ENCODE measurements around the gene EFR3B. TPM values are rescaled to one million over a fixed set of nuclear protein-coding genes. Genes with fewer than 3 reads are reported as not detected.

Gene EFR3B
- polyA plus RNA-seq, 3 donors = not detected

DNA sequence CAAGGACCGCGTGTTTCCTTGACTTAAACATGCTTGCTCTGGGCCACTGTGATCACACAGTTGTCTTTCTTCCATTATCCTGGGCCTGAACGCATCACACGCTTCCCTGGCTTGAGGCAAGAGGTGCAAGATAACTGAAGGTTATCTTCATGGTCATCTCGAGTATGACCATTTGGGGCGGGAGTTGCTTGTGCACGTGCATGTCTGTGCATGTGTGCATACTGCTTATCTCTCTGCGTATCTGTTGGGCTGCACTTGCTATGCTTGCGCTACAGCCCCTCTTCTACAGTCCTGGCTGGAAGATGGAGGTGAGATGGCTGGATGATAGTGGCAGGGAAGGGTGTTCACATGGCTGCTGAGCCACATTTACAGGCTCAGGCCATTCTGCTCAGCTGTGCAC is 27.2 kb upstream of the EFR3B start:
- intact Hi-C loops (cut with micrococcal nuclease) = no loop called here
- H3K9ac ChIP-seq (ENCODE audit: insufficient read depth, low read length, poor library complexity, severe bottlenecking) = no peak overlapping the region
- peaks cover 1 to 4% (median 2%) of the 10 kb centered on the region in 3 donors for H3K27me3 Mint-ChIP-seq (ENCODE audit: low read depth in 3 of 3)
- no peak overlapping the region for H3K4me3 ChIP-seq (replicated peaks in 1 of 3; ENCODE audit: low read depth in 2 of 3, low read length in 3 of 3)
- DNase-seq = no peak
- no peaks in the 10 kb centered on the region for H3K4me1 ChIP-seq (ENCODE audit: control insufficient read depth in 1 of 2, insufficient read depth in 2 of 2, low read length in 2 of 2)
- no peaks in the 10 kb centered on the region for H3K9me3 ChIP-seq (replicated peaks in 1 of 2; ENCODE audit: control insufficient read depth in 1 of 2, insufficient read depth in 1 of 2, low read length in 2 of 2)
- H3K4me1 Mint-ChIP-seq = peaks cover 7% of the 10 kb centered on the region
- H3K36me3 Mint-ChIP-seq = no peaks in the 10 kb centered on the region
- no peak overlapping the region for H3K4me3 Mint-ChIP-seq
- no peaks in the 10 kb centered on the region for H3K27me3 ChIP-seq (ENCODE audit: control insufficient read depth in 2 of 2, insufficient read depth in 2 of 2, low read length in 2 of 2)
- no peak overlapping the region for H3K4me2 ChIP-seq (replicated peaks; ENCODE audit: extremely low read depth, low read length, poor library complexity, severe bottlenecking)
- TF ChIP-seq, protein P1, sequence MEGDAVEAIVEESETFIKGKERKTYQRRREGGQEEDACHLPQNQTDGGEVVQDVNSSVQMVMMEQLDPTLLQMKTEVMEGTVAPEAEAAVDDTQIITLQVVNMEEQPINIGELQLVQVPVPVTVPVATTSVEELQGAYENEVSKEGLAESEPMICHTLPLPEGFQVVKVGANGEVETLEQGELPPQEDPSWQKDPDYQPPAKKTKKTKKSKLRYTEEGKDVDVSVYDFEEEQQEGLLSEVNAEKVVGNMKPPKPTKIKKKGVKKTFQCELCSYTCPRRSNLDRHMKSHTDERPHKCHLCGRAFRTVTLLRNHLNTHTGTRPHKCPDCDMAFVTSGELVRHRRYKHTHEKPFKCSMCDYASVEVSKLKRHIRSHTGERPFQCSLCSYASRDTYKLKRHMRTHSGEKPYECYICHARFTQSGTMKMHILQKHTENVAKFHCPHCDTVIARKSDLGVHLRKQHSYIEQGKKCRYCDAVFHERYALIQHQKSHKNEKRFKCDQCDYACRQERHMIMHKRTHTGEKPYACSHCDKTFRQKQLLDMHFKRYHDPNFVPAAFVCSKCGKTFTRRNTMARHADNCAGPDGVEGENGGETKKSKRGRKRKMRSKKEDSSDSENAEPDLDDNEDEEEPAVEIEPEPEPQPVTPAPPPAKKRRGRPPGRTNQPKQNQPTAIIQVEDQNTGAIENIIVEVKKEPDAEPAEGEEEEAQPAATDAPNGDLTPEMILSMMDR (IDR thresholded peaks at IDR 0.05) = no peak
- H3K27ac ChIP-seq (ENCODE audit: low read depth in 1 of 2, low read length in 2 of 2) = no peak overlapping the region
- no peaks in the 10 kb centered on the region for H4K20me1 ChIP-seq (ENCODE audit: insufficient read depth, low read length)
- H3K79me2 ChIP-seq (ENCODE audit: insufficient read depth, low read length) = no peaks in the 10 kb centered on the region
- 97% methylated on average over 9 of the region's 9 CpGs for WGBS (ENCODE audit: insufficient coverage)
- no peak overlapping the region for H3K27ac Mint-ChIP-seq
- no peak overlapping the region for H2AFZ ChIP-seq (ENCODE audit: insufficient read depth, low read depth, low read length, poor library complexity, severe bottlenecking)
- no peaks in the 10 kb centered on the region for H3K9me3 Mint-ChIP-seq
- H3K36me3 ChIP-seq (replicated peaks in 1 of 2; ENCODE audit: control insufficient read depth in 1 of 2, insufficient read depth in 2 of 2, low read length in 2 of 2) = no peaks in the 10 kb centered on the region

GRCh38 chr2:25018681-25019080 is 23.2 kb upstream of the EFR3B start:
- intact Hi-C loops (cut with micrococcal nuclease) = no loop called here
- WGBS (ENCODE audit: insufficient coverage) = 93% methylated on average over 3 of the region's 7 CpGs
- Mint-ChIP-seq H3K4me3 (no peak overlapping the region), H3K4me1 (no peaks in the 10 kb centered on the region), H3K9me3 (no peaks in the 10 kb centered on the region), H3K27me3 (ENCODE audit: low read depth in 3 of 3) (peaks cover 0 to 6% (median 6%) of the 10 kb centered on the region in 3 donors), H3K36me3 (no peaks in the 10 kb centered on the region), H3K27ac (no peak overlapping the region)
- Histone ChIP-seq H3K79me2 (ENCODE audit: insufficient read depth, low read length) (no peaks in the 10 kb centered on the region), H3K4me3 (replicated peaks in 1 of 3; ENCODE audit: low read depth in 2 of 3, low read length in 3 of 3) (no peak overlapping the region), H3K4me1 (ENCODE audit: control insufficient read depth in 1 of 2, insufficient read depth in 2 of 2, low read length in 2 of 2) (no peaks in the 10 kb centered on the region), H3K9me3 (replicated peaks in 1 of 2; ENCODE audit: control insufficient read depth in 1 of 2, insufficient read depth in 1 of 2, low read length in 2 of 2) (no peaks in the 10 kb centered on the region), H3K36me3 (replicated peaks in 1 of 2; ENCODE audit: control insufficient read depth in 1 of 2, insufficient read depth in 2 of 2, low read length in 2 of 2) (no peaks in the 10 kb centered on the region), H4K20me1 (ENCODE audit: insufficient read depth, low read length) (no peaks in the 10 kb centered on the region), H3K9ac (ENCODE audit: insufficient read depth, low read length, poor library complexity, severe bottlenecking) (no peak overlapping the region), H2AFZ (ENCODE audit: insufficient read depth, low read depth, low read length, poor library complexity, severe bottlenecking) (no peak overlapping the region), H3K27me3 (ENCODE audit: control insufficient read depth in 2 of 2, insufficient read depth in 2 of 2, low read length in 2 of 2) (no peaks in the 10 kb centered on the region), H3K27ac (ENCODE audit: low read depth in 1 of 2, low read length in 2 of 2) (no peak overlapping the region), H3K4me2 (replicated peaks; ENCODE audit: extremely low read depth, low read length, poor library complexity, severe bottlenecking) (no peak overlapping the region)
- TF ChIP-seq, protein P1 (IDR thresholded peaks at IDR 0.05) = no peak
- no peak for DNase-seq
